ENCODE measurements around the gene CXCR6.

The CXCR6 gene

DNA sequence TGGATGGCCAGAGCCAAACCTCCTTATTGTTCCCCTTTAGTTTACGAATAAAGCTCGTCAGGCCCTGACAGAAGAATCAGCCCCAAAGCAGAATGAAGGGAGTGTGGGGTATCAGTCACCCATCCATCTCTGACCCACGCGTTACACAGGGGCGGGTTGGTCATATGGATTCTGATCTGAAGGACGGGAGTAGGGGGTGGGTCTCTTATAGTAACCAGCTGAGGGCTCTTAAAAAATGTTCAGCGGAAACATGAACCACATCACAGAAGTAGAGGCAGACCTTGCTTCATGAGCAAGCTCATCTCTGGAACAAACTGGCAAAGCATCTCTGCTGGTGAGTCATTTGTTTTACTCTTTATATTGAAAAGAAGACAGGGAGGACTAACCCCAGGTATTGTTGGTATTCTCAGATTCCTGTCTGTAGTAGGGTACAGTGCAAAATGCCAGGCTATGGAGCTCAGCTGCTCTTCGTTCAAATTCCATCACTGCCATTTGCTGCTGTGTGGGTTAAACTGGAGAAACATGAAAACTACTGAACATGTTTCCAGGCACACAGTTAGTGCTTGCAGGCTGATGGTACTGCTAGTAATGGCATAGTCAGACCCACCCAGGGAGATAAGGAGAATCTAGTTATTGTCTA is at the start of gene CXCR6:
CXCR6 (plus strand) TSS at position 258 of the 640 bp plus-strand sequence. CDS start 3,018 bp downstream, outside the sequence.
- DNase-seq, result peak; percentile 55 to 60

DNA sequence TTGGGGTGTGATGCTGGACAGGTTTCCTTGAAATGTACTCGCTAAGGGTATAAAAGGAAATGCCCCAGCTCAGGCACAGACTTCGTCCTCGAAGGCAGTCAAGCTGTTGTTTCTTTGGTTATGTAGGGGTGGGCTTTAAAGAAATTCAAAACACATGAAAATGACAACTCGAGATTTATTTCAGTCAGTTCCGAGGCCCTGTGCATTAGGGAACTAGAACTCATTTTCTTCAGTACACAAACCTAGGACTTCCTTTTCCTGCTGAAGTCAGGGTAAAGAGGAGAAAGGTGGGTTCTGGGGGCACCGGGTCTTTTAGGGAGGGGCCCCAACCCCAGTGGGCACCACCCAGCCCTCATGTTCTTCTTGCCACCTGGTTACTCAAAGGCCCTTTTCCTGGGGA is 49.2 kb upstream of the CXCR6 start:
- DNase-seq, result no peak

DNA sequence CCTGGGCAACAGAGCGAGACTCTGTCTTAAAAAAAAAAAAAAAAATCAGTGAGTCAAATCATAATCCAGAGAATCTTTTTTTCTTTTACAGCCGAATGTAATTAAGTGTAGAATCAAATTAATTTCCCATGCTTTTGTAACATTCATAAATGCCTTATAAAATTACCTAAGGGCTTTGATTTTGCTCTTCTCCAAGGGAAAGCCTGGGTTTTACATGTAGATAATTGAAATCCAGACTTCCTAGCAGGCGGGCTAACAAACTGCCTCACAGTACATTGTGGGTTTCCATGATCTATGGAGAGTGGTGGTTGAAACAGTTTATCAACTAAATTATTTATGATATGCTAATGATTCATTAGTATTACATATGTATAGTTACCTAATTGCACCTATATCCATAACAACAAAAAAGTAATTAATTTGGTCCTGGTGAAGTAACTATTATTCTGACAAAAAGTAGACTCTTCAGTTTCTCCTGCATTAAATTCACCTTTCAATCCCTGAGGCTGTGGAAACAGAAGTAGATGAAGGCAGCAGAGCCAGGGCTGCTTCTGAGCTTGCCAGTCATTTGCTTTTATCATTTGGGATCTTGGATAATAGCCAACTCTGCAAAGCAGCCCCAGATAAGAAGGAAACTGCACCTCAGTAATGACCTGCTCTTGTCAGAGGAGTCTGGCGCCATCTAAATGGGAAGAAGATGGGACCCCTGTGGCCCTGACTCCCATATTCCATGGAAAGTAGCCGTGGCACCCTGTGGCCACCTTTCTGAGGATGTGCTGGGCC is 47.4 kb upstream of the CXCR6 start:
- no peak for DNase-seq

DNA sequence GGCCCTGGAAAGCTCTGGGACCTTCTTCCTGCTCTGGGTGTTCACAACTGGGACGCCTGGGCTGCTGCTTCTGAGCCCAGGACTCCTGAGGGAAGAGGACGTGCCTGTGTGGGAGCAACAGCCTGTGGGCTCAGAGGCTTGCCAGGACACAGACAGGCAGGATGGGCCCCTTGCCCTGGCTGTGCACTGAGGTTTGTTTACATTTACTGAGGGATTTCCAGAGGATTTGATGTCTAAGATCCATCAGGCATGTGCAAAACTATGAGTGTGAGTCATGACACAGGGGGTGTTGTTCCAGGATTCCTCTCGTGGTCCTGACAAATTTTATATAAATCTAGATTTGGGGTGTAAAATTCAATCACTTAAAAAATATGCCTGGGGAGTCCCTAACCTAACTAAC is 46.3 kb upstream of the CXCR6 start:
- DNase-seq, result no peak

DNA sequence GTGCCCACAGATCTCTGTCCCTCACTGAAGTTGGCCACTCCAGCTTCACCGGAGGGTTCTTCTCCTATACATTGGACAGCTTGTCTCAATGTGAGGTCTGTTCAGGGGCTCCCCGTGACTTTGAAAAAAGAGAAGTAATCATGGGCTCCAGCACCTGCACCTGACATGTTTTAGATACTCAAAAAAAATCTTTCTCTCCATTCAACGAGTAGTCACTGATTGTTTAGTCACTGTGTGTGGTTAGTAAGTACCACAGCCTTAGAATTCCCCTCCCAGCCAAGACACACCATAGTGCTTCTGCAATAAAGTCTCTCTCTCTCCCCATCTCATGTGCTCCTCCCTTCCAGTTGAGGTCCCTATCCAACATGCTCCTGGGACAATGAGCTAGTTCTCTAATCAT is 38.3 kb upstream of the CXCR6 start:
- DNase-seq, result no peak

DNA sequence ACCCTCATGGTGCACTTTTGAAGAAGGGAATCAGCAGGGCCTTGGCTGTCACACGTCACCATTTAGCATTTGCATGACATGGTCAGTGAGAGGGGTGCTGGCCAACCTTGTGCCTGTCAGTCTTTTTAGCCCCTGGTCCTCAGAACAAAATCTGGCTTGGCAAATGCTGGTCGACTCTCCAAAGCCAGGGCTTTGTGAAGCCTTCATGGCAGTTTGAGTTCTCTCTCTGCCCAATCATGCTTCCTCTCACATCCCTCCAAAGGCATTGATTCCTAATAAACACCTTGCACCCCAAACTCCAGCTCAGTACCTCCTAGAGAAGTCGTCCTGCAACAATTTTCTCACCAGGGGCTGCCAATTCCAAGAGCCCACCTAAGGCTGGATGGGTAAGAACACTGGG is 37.5 kb upstream of the CXCR6 start:
- DNase-seq, result no peak

DNA sequence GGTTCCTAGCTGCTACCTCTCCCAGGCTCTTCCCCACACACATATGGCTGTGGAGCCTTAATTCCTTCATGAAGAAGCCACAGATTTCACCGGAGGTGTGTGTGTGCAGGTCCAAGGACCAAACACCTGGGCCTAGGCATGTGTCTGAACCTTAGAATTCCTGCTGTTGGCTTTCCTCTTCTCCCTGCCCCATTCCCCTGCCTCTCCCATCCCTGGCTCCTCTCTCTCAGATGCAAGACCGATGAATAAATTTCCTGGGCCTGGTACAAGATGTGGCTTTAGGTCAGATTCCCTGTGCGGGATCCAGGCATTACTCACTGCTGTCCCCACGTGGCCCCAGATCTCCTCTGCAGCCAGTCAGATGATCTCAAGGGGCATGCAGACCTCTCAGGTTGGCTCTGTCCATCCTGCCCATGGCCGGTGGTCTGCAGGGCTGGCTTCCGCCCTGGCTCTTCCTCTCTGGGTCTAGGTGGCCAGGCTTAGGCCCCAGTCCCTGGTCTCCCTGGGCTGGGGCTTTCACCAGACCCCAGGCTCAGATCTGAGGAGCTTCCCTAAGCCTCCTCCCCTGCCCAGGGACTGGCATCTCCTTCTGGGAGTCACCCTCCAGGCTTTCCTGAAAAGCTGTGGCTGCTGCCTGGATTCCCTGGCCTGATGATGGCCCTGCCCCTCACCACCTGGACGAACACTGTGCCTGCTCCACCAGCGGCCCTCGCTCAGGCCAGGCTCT is 36.4 kb upstream of the CXCR6 start:
- no peak for DNase-seq

DNA sequence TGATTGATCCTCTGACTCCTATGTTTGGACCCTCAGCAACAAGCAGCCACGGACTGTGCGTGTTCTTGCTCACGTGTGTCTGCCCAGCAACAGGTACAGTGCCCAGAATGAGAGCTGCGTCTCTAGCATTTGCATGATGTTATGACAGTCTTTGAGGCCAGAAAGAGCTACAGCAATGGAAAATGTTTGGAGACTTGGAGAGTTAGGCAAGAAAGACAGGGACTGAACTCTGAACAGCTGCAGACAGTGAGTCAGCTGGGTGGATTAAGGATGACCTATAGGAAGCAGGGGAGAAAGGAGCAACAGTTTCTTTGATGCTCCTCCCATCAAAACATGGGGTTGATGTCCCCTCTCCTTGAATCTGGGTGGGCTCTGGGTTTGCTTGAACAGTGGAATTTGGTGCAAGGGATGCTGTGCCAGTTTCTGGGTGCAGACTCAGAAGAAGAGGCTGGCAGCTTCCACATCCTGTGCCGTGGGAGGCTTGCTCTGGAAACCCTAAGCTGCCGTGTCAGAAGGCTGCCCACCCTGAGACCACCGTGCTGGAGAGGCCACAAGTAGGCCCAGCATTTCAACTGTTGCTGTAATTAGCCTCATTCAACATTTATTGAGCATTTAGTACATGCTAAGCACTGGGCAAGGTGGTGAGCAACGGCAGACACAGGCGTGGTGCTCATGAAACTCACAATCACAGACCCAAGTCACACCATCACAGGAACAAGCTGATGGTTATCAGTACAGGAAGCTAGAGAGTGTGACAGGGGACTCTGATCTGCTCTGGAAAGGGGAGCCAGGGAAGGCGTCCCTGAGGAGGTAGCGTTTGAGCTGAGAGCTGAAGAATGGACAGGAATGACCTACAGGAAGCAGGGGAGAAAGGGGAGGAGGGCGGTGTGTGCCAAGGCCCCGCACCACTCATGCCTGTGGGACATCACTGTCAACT is 35.2 kb upstream of the CXCR6 start:
- DNase-seq, result no peak

DNA sequence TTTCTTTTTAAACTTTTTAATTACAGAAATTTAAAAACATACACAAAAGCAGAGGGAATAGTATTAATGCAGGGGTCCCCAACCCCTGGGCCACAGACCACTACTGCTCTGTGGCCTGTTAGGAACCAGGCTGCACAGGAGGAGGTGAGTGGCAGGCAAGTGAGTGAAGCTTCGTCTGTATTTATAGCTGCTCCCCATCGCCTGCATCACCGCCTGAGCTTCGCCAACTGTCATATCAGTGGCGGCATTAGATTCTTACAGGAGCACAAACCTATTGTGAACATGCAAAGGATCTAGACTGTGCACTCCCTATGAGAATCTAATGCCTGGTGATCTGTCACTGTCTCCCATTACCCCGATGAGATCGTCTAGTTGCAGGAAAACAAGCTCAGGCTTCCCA is 34.5 kb upstream of the CXCR6 start:
- DNase-seq, result no peak

DNA sequence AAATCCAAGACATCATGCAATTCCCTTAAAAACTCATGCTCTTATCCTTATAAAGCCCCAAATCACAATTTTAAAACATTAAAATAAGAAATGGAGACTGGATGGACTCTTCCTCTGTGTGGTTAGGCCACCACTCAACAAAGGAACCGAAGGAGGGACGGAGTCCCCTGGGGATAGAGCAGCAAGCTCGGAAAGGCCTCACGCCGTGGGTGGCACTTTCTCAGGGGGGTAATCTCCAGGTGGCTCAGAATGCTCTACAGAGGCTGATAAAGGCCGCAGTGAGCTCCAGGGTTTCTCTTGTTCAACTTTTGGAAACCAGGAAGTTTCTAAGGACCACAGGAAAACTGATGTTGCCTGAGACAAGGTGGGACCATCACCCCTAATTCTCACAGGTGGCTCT is 33.7 kb upstream of the CXCR6 start:
- no peak for DNase-seq

DNA sequence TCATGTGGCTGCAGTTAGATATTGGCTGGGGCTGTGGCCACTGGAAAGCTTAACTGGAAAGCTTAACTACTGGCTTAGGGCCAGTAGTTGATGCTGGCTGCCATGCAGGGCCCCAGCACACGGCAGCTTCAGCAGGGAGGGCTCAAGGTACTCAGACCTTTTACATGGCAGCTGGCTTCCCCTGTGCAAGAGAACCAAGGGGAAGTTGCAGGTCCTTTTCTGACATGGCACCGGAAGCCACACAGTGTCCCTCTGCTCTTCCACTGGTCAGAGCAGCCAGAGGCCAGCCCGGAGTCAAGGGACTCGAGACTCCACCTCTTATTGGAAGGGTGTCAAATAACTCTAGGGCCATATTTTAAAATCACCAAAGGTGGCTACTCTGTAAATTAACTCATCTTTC is 32.4 kb upstream of the CXCR6 start:
- no peak for DNase-seq

DNA sequence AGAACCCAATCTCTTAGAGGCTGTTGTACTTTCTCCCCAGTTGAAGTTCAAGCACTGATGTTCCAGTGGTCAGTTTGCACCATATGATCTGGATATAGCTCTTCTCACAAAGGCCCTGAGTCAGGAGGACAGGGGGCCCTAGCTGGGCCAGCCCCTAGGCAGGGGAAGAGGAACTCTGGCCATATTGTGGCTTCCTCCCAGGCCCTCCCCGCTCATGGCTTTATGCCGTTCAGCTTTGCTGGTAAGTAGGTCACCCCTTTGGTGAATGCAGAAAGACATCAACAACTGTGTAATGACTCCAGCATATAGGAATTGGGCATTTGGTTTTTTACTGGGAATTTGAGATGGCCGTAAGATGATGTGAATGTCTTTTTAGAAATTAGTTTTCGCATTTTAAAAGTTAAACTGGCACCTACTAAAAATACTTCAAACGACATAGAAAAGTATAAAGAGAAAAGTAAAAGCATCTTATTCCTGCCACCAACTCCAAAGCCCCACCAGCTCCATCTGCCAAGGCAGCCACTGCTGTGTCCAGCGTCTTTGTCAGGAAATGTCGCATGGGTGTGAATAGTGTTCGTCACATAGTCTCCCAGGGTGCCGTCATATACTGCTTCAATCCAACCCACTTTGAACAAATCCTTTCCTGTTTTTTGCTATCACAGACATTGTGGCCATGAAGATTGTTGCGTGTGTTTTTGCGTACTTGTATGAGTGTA is 31.6 kb upstream of the CXCR6 start:
- no peak for DNase-seq

DNA sequence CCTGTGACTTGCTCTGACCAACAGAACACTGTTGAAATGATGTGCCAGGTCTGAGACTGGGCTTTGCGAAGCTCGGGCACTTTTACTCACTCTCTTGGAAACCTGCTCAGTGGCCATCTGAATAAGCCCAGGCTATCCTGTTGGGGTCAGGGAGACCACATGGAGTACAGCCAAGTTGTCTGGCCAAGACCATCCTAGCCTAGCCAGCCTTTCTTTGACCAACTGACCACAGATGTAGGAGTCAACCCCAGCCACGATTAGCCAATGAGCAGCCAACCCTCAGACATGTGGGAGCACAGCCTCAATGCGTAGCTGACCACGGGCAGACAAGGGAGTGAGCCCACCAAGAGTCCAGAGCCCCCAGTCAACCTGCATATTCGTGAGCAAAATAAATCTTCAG is 30.8 kb upstream of the CXCR6 start:
- DNase-seq, result no peak

DNA sequence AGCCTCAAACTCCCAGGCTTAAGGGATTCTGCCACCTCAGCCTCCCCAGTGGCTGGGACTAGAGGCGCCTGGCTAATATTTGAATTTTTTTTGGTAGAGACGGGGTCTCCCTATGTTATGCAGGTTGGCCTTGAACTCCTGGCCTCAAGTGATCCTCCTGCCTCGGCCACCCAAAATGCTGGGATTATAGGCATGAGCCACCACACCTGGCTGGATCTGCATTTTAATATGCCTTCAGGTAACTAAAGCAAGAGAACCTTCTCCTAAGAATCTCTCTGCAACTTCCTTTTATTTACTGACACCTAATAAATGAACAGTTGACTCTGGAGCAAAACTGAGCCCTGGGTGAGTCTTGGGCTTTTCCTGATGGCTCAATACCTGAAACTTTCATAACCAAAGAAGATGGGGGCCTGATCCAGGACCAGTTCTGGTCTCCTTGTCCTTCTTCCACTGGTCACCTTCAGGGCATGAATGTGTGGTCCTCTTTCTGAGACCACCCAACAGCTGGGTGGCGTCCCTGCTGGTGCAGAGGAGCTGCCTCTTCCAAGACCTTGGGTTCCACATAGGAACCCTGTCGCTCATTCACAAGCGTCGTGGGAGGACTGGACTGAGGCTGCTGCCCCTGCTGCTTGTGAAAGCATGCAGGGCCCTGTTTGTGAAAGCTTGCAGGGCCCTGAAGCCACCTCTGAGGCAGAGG is 28.8 kb upstream of the CXCR6 start:
- no peak for DNase-seq

DNA sequence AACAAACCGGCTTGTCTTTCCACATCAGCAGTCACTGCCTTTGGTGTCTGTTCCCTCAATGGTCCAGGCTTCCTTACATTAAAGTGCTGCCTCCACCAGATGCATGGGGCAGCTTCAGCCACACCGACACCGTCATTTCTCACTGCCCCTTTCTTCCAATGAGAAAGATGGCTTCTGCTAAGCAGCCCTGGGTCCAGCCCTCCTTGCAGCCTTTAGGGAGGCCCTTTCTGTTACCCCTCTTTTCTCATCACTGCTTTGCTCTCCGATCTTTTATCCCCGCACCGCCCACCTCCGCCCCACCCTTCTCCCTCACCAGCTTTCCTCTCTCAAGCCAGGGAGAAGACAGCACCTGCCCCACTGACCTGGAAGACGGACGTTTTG is 28.2 kb upstream of the CXCR6 start:
- DNase-seq, result no peak

DNA sequence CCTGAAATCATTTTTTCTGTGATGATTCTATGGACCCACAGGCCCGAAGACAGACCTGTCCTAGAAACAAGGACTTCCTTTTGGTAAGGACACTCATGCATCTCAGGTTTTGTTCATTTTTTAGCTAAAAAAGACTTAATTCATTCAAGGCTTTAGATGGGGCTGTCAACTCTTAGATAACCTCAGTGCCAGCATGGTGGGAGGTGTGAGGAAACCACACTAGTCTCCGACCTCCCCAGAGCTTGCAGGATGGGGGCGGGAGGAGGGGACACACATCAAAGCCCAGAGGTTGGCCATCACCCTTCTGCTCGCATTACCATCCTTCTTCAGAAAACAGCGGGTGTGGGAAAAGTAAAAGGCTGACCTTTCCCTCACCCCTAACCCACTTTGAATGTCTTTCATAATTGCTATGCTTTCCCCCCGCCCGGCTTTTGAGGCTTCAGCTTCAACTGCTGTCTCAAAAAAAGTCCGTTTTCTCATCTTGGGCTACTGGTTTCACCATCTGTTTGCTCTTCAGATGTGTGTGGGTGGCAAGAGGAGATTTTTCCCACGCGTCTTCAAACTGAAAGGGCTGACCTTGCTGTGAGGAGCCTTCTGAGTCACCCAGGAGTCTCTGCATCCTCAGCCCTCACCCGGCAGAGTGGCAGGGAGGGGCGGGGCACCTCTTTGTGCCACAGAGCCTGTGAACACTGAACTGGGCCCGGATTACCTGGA is 27.6 kb upstream of the CXCR6 start:
- DNase-seq, result peak; percentile 82 to 83

DNA sequence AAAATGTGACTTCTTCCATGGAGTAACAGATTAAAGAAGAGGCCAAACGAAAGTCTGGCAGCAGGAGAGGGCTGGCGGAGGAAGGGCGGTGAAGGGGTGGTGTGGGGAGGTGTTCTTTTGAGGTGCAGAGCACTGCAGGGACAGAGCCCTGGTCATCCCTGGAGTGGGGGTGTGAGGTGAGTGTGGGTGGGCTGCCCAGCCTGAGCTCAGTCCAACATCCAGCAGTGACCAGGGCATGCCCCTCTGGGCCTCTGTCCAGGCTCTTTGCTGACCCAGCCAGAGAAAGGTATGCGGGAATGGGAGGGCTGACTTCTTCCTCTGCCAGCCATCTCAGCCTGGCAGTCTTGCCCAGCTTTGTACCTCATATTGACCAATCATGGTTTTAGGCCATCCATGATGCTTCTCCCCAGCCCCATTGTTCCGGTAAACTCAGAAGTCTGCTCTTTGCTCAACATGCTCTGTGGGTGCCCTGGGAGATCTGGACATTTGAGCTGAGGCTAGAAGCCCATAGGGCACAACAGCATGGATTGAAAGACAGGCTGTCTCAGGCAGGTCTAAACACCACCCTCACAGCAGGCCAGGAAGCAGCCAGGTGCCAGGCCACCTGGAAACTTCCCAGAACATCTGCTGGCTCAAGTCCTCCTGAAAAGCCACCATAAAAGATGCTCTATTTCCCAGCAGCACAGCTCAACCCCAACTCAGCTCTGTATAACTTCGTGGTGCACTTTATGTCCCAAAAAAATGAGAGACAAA is 25.9 kb upstream of the CXCR6 start:
- no peak for DNase-seq

DNA sequence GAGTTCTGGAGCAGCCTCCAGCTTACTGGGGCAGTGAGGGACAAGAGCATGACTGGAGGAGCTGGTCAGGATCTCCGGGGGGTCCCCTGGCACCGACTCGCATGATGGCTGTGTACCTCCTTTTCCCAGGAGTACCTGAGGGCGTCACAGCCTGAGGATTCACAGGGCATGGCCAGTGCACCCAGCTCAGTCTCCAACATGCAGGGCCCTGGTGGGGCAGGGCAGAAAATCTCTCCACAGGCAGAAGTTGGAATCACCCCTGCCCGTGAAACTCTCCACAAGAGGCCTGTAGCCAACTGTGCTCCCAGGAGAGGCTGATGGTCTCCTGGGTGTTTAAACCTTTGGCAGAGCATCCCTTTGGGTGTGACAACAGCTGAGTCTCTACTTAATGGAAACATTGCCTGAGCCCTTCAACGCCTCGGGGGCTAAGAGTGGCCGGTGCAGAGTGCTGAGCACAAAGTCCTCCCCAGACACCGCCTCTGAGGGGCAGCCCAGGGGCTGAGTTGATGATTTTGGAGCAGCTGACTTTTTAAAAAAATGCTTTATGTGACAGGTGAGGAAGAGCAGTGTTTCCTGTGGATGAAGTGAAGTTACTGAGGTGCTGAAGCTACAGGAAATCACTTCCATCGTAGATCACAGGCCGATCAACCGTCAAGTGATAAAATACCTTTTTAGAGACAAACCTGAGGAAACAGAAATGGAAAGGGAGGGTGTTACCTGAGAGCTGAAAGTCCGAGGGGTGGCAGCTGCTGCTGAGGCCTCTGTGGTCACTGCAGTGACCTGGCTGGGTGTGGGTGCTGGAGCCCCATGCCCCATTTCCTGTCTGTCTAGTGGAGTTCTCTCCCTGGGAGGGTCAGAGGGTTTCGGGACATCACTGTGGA is 21.9 kb upstream of the CXCR6 start:
- DNase-seq, result no peak

DNA sequence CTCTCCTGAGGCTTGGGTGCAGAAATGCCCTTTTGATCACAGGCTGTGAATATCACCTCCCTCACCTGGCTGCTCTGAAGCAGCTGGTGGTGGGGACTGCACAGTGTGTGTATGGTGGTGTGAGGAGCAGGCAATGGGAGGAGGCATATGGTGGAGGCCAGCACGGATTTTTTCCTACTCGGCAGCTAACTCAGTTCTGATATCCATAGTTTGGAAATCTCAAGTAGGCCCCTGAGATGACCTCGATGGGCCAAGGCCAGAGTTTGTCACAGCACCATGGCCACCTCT is 21.3 kb upstream of the CXCR6 start:
- DNase-seq, result no peak

All from activated CD4-positive, alpha-beta T cell treated with anti-CD3 and anti-CD28 coated beads for 4 hours (primary cell).